ENCODE results near the gene RPL28. TPM values are rescaled to one million over a fixed set of nuclear protein-coding genes. Genes with fewer than 3 reads are reported as not detected.

RPL28 gene
- total and polyA plus RNA-seq, 2 of the 13 experiments (the other 11 are each of a cell fraction or from before 2014, with no cell fraction given): 105 to 420 TPM

GRCh38 chr19:55407800-55408532, 22.2 kb downstream of the RPL28 start (continued):
- TF ChIP-seq ZNF280D (CRISPR knock-in tag; IDR thresholded peaks at IDR 0.05) (0 out of 2 replicates have a peak, but pooled peaks have one; percentile 31), CEBPB (IDR thresholded peaks at IDR 0.05; ENCODE audit: borderline replicate concordance, low read depth, low read length) (no peak), ZSCAN20 (CRISPR knock-in tag; IDR thresholded peaks at IDR 0.05; ENCODE audit: borderline replicate concordance) (0 out of 2 replicates have a peak, but pooled peaks have one; percentile 81), KLF6 (CRISPR knock-in tag; IDR thresholded peaks at IDR 0.05) (no peak), ZNF501 (CRISPR knock-in tag; IDR thresholded peaks at IDR 0.05) (peak; percentile 90), ZNF792 (CRISPR knock-in tag; IDR thresholded peaks at IDR 0.05) (no peak), NR3C1 (CRISPR knock-in tag; IDR thresholded peaks at IDR 0.05) (no peak), ZNF121 (CRISPR knock-in tag; IDR thresholded peaks at IDR 0.05) (no peak), ZKSCAN8 (CRISPR knock-in tag; IDR thresholded peaks at IDR 0.05; ENCODE audit: borderline replicate concordance) (no peak), ZNF816 (CRISPR knock-in tag; IDR thresholded peaks at IDR 0.05; ENCODE audit: borderline replicate concordance) (no peak), HMG20B (CRISPR knock-in tag; conservative IDR thresholded peaks at IDR 0.05) (no peak), ONECUT2 (CRISPR knock-in tag; IDR thresholded peaks at IDR 0.05) (no peak), SRSF4 (IDR thresholded peaks at IDR 0.05; ENCODE audit: low read depth, low read length, poor library complexity, severe bottlenecking) (no peak), ZNF747 (CRISPR knock-in tag; IDR thresholded peaks at IDR 0.05; ENCODE audit: borderline replicate concordance) (no peak), KDM5B (CRISPR knock-in tag; IDR thresholded peaks at IDR 0.05; ENCODE audit: borderline replicate concordance) (peak; percentile 71; the same call in 1 of the 2 replicates), MTA3 (CRISPR knock-in tag; IDR thresholded peaks at IDR 0.05) (no peak), ZNF768 (CRISPR knock-in tag; IDR thresholded peaks at IDR 0.05) (no peak), NFIC (IDR thresholded peaks at IDR 0.05; ENCODE audit: low read length) (no peak), ZNF550 (CRISPR knock-in tag; IDR thresholded peaks at IDR 0.05; ENCODE audit: borderline replicate concordance) (no peak), ELF4 (CRISPR knock-in tag; IDR thresholded peaks at IDR 0.05; ENCODE audit: borderline replicate concordance) (no peak)
- TF ChIP-seq, protein P1, sequence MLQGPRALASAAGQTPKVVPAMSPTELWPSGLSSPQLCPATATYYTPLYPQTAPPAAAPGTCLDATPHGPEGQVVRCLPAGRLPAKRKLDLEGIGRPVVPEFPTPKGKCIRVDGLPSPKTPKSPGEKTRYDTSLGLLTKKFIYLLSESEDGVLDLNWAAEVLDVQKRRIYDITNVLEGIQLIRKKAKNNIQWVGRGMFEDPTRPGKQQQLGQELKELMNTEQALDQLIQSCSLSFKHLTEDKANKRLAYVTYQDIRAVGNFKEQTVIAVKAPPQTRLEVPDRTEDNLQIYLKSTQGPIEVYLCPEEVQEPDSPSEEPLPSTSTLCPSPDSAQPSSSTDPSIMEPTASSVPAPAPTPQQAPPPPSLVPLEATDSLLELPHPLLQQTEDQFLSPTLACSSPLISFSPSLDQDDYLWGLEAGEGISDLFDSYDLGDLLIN (CRISPR knock-in tag; IDR thresholded peaks at IDR 0.05; ENCODE audit: borderline replicate concordance): no peak
- TF ChIP-seq, protein P2, sequence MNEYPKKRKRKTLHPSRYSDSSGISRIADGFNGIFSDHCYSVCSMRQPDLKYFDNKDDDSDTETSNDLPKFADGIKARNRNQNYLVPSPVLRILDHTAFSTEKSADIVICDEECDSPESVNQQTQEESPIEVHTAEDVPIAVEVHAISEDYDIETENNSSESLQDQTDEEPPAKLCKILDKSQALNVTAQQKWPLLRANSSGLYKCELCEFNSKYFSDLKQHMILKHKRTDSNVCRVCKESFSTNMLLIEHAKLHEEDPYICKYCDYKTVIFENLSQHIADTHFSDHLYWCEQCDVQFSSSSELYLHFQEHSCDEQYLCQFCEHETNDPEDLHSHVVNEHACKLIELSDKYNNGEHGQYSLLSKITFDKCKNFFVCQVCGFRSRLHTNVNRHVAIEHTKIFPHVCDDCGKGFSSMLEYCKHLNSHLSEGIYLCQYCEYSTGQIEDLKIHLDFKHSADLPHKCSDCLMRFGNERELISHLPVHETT (CRISPR knock-in tag; conservative IDR thresholded peaks at IDR 0.05): 0 out of 2 replicates have a peak, but pooled peaks have one; percentile 38

All from HepG2 (cell line).